ENCODE measurements around the gene PRTG.
"Not testable (repeated sequence)": the region's sequence is repeated elsewhere in the genome, so short reads cannot be mapped to it uniquely, and the experiment has no call there.

Gene PRTG

GRCh38 chr15:55700876-55701275, 42.1 kb downstream of the PRTG start:
- no peak for DNase-seq (ENCODE audit: low read depth)

- no peak for DNase-seq (ENCODE audit: low read depth)
Observed at GRCh38 chr15:55698653-55699052, 44.3 kb downstream of the PRTG start.

DNA sequence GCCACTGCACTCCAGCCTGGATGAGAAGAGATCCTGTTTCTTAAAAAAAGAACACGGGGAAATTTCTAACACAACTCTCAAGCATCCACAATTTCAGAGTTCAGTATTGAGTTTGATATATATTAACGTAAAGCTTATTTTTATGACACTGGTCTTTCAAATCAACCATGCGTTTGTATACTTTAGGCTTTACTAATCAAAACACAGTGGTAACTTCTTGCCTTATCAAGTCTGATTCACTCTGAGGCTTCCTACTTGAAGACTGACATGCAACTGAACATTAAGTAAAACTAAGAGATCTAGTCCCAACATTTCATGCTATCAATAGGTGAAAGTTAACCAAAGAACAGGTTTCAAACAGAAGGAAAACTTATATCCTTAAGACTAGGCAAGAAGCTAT, 46.7 kb downstream of the PRTG start:
- DNase-seq (ENCODE audit: low read depth), result no peak

DNA sequence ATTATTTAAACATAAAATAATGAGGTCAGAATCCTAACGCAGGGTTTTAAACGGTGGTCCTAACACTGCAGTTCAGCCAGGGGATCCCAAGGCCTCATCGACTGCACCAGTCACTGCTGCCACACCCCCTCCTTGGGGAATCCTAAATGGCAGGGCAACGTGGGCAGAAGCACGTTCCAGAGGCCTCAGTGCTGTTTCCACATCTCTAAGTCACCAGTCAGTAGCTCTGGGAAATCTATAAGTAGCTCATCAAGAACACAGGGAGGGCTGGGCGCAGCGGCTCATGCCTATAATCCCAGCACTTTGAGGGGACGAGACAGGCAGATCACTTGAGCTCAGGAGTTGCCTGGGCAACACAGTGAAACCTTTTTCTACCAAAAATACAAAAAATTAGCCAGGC, 47.5 kb downstream of the PRTG start:
- DNase-seq (ENCODE audit: low read depth), result no peak

DNA sequence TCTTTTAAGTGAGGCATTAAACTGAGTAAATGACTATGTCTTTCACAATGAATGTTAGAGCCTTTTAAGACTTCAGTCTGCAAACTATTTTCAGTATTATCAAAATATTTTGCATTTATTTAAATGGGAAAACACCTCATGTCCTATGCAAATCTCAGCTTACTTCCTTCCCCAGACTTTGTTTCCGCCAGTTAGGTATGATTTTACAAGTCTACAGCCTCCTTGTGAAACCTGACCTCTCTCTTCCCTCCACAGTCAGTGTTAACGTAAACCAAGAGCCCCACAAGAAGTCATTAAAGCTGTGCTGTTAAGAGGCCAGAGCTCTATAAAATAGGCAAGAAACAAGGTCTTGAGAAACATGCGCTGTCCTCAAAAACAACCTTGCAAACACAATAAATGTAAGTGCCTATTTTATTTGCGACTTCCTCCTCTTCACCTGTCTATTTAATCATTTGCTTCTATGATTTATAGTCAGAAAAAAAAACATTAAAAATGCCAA, 48.3 kb downstream of the PRTG start:
- DNase-seq (ENCODE audit: low read depth), result no peak

- DNase-seq (ENCODE audit: low read depth), result not testable (repeated sequence)
Observed at GRCh38 chr15:55693116-55693515, 49.8 kb downstream of the PRTG start.

DNA sequence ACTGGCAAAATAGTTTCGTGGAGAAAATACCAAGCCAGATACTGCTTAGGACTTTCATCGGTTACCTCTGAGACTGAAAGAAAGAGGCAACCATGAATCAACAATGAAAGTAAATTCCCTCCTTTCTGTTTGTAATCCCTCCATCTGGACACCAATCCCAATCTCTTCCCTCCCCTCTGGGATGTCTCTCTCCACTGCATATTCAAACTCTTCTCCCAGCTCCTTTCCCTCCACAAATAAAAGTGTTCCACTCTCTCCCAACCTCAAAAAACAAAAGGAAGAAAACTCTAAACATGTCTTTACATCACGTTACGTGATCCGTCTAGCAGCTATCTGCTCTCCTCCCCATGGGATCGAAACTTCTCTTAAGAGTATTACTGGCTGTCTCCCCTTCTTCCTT, 55.2 kb downstream of the PRTG start:
- DNase-seq (ENCODE audit: low read depth), result no peak

GRCh38 chr15:55685286-55685685, 57.7 kb downstream of the PRTG start:
- DNase-seq (ENCODE audit: low read depth), result no peak

GRCh38 chr15:55683376-55683775, 59.6 kb downstream of the PRTG start:
- DNase-seq (ENCODE audit: low read depth), result no peak

- no peak for DNase-seq (ENCODE audit: low read depth)
Observed at GRCh38 chr15:55681631-55682030, 61.3 kb downstream of the PRTG start.

DNA sequence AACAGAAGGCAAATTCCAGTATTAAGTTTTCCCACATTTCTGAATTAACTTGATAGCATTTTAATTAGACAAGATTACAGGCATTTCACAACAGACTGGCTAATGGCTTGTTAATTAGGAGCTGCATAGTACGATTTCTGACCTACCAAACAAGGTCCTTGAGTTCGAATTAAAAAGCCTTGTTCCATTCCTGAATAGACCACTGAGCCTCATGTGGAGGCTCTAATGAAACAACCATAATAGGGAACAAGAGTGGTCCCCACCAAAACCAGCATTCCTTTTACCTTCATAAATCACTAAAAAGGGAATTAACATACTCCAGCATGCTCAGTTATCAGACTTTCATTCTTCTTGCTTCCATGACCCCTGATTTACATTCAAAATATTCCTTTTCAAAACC, 66.4 kb downstream of the PRTG start:
- DNase-seq (ENCODE audit: low read depth), result no peak

GRCh38 chr15:55673287-55673686, 69.7 kb downstream of the PRTG start:
- no peak for DNase-seq (ENCODE audit: low read depth)

- DNase-seq (ENCODE audit: low read depth), result no peak
Observed at GRCh38 chr15:55669270-55669669, 73.7 kb downstream of the PRTG start.

GRCh38 chr15:55665605-55666227, 77.2 kb downstream of the PRTG start:
- no peak for DNase-seq (ENCODE audit: low read depth)

- DNase-seq (ENCODE audit: low read depth), result no peak
Observed at GRCh38 chr15:55661428-55661827, 81.5 kb downstream of the PRTG start.

- no peak for DNase-seq (ENCODE audit: low read depth)
Observed at GRCh38 chr15:55660153-55660552, 82.8 kb downstream of the PRTG start.

- DNase-seq (ENCODE audit: low read depth), result no peak
Observed at GRCh38 chr15:55659481-55659880, 83.5 kb downstream of the PRTG start.

- no peak for DNase-seq (ENCODE audit: low read depth)
Observed at GRCh38 chr15:55658886-55659285, 84.1 kb downstream of the PRTG start.

DNA sequence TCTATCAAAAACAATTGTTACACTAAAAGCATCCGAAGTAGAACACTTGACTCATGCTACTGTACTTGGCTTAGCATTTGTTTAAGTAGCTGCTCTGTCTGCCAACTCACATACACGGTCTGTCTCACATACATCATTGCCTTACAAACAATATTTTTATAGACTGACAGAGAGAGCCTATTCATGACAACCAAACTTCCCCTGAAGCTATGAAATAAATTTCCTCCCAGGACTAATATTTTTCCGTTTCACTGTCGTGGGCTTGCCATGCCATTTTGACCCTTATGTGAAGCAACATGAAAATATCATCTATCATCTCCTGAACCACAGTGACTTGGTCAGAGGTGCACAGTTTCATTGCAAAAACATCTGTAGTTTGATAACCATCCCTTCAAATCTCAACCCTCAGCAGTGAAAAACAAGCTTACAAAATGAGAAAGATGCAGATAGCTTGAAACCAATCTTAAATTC, 88.4 kb downstream of the PRTG start:
- no peak for DNase-seq (ENCODE audit: low read depth)

- DNase-seq (ENCODE audit: low read depth), result no peak
Observed at GRCh38 chr15:55652909-55653495, 90.0 kb downstream of the PRTG start.

GRCh38 chr15:55652359-55652758, 90.6 kb downstream of the PRTG start:
- DNase-seq (ENCODE audit: low read depth), result no peak

GRCh38 chr15:55649058-55649423, 93.9 kb downstream of the PRTG start:
- DNase-seq (ENCODE audit: low read depth), result no peak

DNA sequence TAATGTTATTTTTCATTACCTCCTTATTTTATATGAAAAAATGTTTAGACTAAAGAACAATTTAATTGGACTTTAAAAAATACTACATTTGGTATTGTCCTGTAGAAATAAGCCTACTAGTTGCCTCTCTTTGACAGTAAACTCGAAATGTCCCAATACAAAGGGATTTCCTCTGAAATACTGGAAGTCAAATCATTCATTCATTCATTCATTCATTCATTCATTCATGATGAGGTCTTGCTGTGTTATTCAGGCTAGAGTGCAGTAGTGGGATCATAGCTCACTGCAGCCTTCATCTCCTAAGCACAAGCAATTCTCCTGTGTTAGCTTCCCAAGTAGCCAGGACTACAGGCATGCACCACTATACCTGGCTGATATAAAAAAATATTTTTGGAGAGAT, 104.2 kb downstream of the PRTG start:
- no peak for DNase-seq (ENCODE audit: low read depth)

DNA sequence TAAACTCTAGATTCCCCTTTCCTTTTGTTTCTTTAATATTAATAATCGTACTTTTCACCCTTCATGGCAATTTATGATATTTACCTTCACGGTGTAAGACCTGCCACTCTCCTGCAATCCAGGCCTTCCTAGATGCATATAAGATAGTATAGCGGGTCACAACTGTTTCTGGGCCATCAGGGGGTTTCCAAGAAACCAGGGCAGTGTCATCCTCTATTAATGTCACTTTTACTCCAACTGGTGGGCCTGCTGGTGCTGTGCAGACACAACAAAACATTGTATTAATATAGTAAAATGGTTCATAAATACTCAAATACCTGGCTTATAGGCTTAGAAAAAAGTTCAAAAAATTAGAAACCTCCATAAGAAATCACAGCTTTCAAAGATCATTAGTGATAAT, 105.9 kb downstream of the PRTG start:
- DNase-seq (ENCODE audit: low read depth), result no peak
